Measurements from ENCODE around the gene STXBP2. TPM values are rescaled to one million over a fixed set of nuclear protein-coding genes. Genes with fewer than 3 reads are reported as not detected.

Gene STXBP2
- total and polyA plus RNA-seq, 2 experiments from 2014 or later = 58.6 to 142 TPM

- H3K9me3 ChIP-seq (ENCODE audit: low read depth) = no peaks in the 10 kb centered on the region
- no peak for TF ChIP-seq EZH2 (IDR thresholded peaks at IDR 0.05; ENCODE audit: borderline replicate concordance)
- no peak for TF ChIP-seq CTCF (IDR thresholded peaks at IDR 0.05; ENCODE audit: poor library complexity)
- TF ChIP-seq EZH2phosphoT487 (IDR thresholded peaks at IDR 0.05; ENCODE audit: low read depth, severe bottlenecking, unreplicated experiment) = no peak
- H3K4me2 ChIP-seq = no peak overlapping the region
- H3K79me2 ChIP-seq = peaks cover 20% of the 10 kb centered on the region
- H3K4me1 ChIP-seq (ENCODE audit: insufficient read depth) = peaks cover 2% of the 10 kb centered on the region
- no peaks in the 10 kb centered on the region for H3K27me3 ChIP-seq
- no peak overlapping the region for H2AFZ ChIP-seq
- DNase-seq (ENCODE audit: low spot score) = no peak
- H3K27ac ChIP-seq = no peak overlapping the region
- no peak overlapping the region for H3K4me3 ChIP-seq
- H3K36me3 ChIP-seq (replicated peaks; ENCODE audit: insufficient read depth, low read depth) = no peaks in the 10 kb centered on the region
- no peaks in the 10 kb centered on the region for H3K9me2 ChIP-seq (replicated peaks; ENCODE audit: insufficient read depth)
- no peaks in the 10 kb centered on the region for H4K20me1 ChIP-seq (ENCODE audit: insufficient read depth, poor library complexity, severe bottlenecking)
- 91% methylated on average over 8 of the region's 16 CpGs for WGBS (ENCODE audit: low lambda C conversion rate, missing lambda C conversion rate)
Measured at GRCh38 chr19:7622933-7623685, 13.8 kb upstream of the STXBP2 start.

- TF ChIP-seq CTCF (IDR thresholded peaks at IDR 0.05; ENCODE audit: poor library complexity) = no peak
- TF ChIP-seq EZH2phosphoT487 (IDR thresholded peaks at IDR 0.05; ENCODE audit: low read depth, severe bottlenecking, unreplicated experiment) = no peak
- no peak for TF ChIP-seq EZH2 (IDR thresholded peaks at IDR 0.05; ENCODE audit: borderline replicate concordance)
- Histone ChIP-seq H3K36me3 (replicated peaks; ENCODE audit: insufficient read depth, low read depth) (no peaks in the 10 kb centered on the region), H3K9me2 (replicated peaks; ENCODE audit: insufficient read depth) (no peaks in the 10 kb centered on the region), H3K4me3 (no peak overlapping the region), H3K4me1 (ENCODE audit: insufficient read depth) (peaks cover 8% of the 10 kb centered on the region), H3K27ac (no peak overlapping the region), H3K27me3 (no peaks in the 10 kb centered on the region), H4K20me1 (ENCODE audit: insufficient read depth, poor library complexity, severe bottlenecking) (no peaks in the 10 kb centered on the region), H3K9me3 (ENCODE audit: low read depth) (no peaks in the 10 kb centered on the region), H3K79me2 (peaks cover 28% of the 10 kb centered on the region), H2AFZ (no peak overlapping the region), H3K4me2 (no peak overlapping the region)
- DNase-seq (ENCODE audit: low spot score) = no peak
- WGBS (ENCODE audit: low lambda C conversion rate, missing lambda C conversion rate) = 98% methylated on average over 31 of the region's 39 CpGs
Measured at GRCh38 chr19:7623725-7624603, 12.9 kb upstream of the STXBP2 start.

- Histone ChIP-seq H3K9me2 (replicated peaks; ENCODE audit: insufficient read depth) (no peaks in the 10 kb centered on the region), H2AFZ (no peak overlapping the region), H3K27me3 (no peaks in the 10 kb centered on the region), H3K4me2 (no peak overlapping the region), H3K79me2 (peaks cover 33% of the 10 kb centered on the region), H3K36me3 (replicated peaks; ENCODE audit: insufficient read depth, low read depth) (no peaks in the 10 kb centered on the region), H4K20me1 (ENCODE audit: insufficient read depth, poor library complexity, severe bottlenecking) (no peaks in the 10 kb centered on the region), H3K4me1 (ENCODE audit: insufficient read depth) (peaks cover 8% of the 10 kb centered on the region), H3K9me3 (ENCODE audit: low read depth) (no peaks in the 10 kb centered on the region), H3K4me3 (no peak overlapping the region), H3K27ac (no peak overlapping the region)
- TF ChIP-seq CTCF (IDR thresholded peaks at IDR 0.05; ENCODE audit: poor library complexity) = no peak
- no peak for TF ChIP-seq EZH2 (IDR thresholded peaks at IDR 0.05; ENCODE audit: borderline replicate concordance)
- TF ChIP-seq EZH2phosphoT487 (IDR thresholded peaks at IDR 0.05; ENCODE audit: low read depth, severe bottlenecking, unreplicated experiment) = no peak
- DNase-seq (ENCODE audit: low spot score) = no peak
- 95% methylated on average over 7 of the region's 17 CpGs for WGBS (ENCODE audit: low lambda C conversion rate, missing lambda C conversion rate)
Measured at GRCh38 chr19:7624810-7625209, 12.1 kb upstream of the STXBP2 start.
